IPS-20b (cell line): Measurements from ENCODE around the gene SRRM5.
"Not testable (repeated sequence)": the region's sequence is repeated elsewhere in the genome, so short reads cannot be mapped to it uniquely, and the experiment has no call there.

Experiments used
- H3K27ac ChIP-seq: one replicate; pipeline ENCODE4 v1.5.1; 2013; ENCODE audit warnings: low read length
- H3K27me3 ChIP-seq: 2 replicates; pipeline ENCODE4 v1.6.1; 2013; ENCODE audit warnings: mild to moderate bottlenecking, low read length, inconsistent platforms; ENCODE audit not compliant: insufficient read depth
- H3K36me3 ChIP-seq: 2 replicates; pipeline ENCODE4 v1.6.1; 2013; ENCODE audit warnings: low read depth, mild to moderate bottlenecking, inconsistent platforms, low read length, moderate library complexity; ENCODE audit not compliant: insufficient read depth
- H3K4me1 ChIP-seq: 2 replicates; pipeline ENCODE4 v1.6.1; 2013; ENCODE audit warnings: mild to moderate bottlenecking, control low read depth, inconsistent platforms, low read length, moderate library complexity; ENCODE audit not compliant: insufficient read depth
- H3K4me3 ChIP-seq: 2 replicates; pipeline ENCODE4 v1.5.1; 2013; ENCODE audit warnings: mild to moderate bottlenecking, low read length, inconsistent platforms
- H3K9ac ChIP-seq: 2 replicates; pipeline ENCODE4 v1.6.1; 2013; ENCODE audit warnings: low read depth, mild to moderate bottlenecking, inconsistent platforms, low read length, moderate library complexity
- H3K9me3 ChIP-seq: 2 replicates; pipeline ENCODE4 v1.6.1; 2013; ENCODE audit warnings: mild to moderate bottlenecking, low read depth, low read length, inconsistent platforms; ENCODE audit not compliant: insufficient read depth

Gene SRRM5

GRCh38 chr19:43575955-43576878 lies 35.7 kb upstream of the SRRM5 start:
- Histone ChIP-seq H3K9ac (peak overlapping the region; percentile 79; the same call in 1 of the 2 replicates), H3K27ac (peak overlapping the region; percentile 79), H3K27me3 (no peaks in the 10 kb centered on the region), H3K9me3 (no peaks in the 10 kb centered on the region), H3K4me1 (peaks cover 3% of the 10 kb centered on the region; the same call in 1 of the 2 replicates), H3K36me3 (0 out of 2 replicates have a peak, but pooled peaks cover 11% of the 10 kb centered on the region), H3K4me3 (peak overlapping the region; percentile 100)

- Histone ChIP-seq H3K9me3 (no peaks in the 10 kb centered on the region), H3K27me3 (no peaks in the 10 kb centered on the region), H3K4me1 (peaks cover 3% of the 10 kb centered on the region; the same call in 1 of the 2 replicates), H3K9ac (no peak overlapping the region), H3K36me3 (no peaks in the 10 kb centered on the region), H3K27ac (no peak overlapping the region), H3K4me3 (no peak overlapping the region)
These were observed 33.1 kb upstream of the SRRM5 start for GRCh38 chr19:43578787-43579186.

GRCh38 chr19:43581467-43581866 lies 30.4 kb upstream of the SRRM5 start:
- peak overlapping the region; percentile 81; the same call in 1 of the 2 replicates for H3K4me3 ChIP-seq
- peak overlapping the region; percentile 93; the same call in 1 of the 2 replicates for H3K9ac ChIP-seq
- H3K9me3 ChIP-seq: no peaks in the 10 kb centered on the region
- H3K36me3 ChIP-seq: peaks cover 3% of the 10 kb centered on the region; the same call in 1 of the 2 replicates
- no peak overlapping the region for H3K27ac ChIP-seq
- no peaks in the 10 kb centered on the region; the same call in 1 of the 2 replicates for H3K4me1 ChIP-seq
- H3K27me3 ChIP-seq: no peaks in the 10 kb centered on the region

- Histone ChIP-seq H3K9ac (no peak overlapping the region), H3K4me3 (no peak overlapping the region), H3K4me1 (no peaks in the 10 kb centered on the region; the same call in 1 of the 2 replicates), H3K27ac (no peak overlapping the region), H3K27me3 (no peaks in the 10 kb centered on the region), H3K36me3 (peaks cover 6% of the 10 kb centered on the region; the same call in 1 of the 2 replicates), H3K9me3 (no peaks in the 10 kb centered on the region)
These were observed 29.4 kb upstream of the SRRM5 start for GRCh38 chr19:43582495-43582894.

GRCh38 chr19:43584484-43584883 lies 27.4 kb upstream of the SRRM5 start:
- no peak overlapping the region for H3K9ac ChIP-seq

GRCh38 chr19:43586346-43586745 lies 25.5 kb upstream of the SRRM5 start:
- Histone ChIP-seq H3K9me3 (no peaks in the 10 kb centered on the region), H3K4me3 (no peak overlapping the region), H3K27me3 (no peaks in the 10 kb centered on the region), H3K27ac (no peak overlapping the region), H3K9ac (no peak overlapping the region), H3K36me3 (peaks cover 20% of the 10 kb centered on the region; the same call in 1 of the 2 replicates), H3K4me1 (no peaks in the 10 kb centered on the region)

More at GRCh38 chr19:43584484-43584883, 27.4 kb upstream of the SRRM5 start:
- H3K27ac ChIP-seq: no peak overlapping the region
- no peaks in the 10 kb centered on the region for H3K27me3 ChIP-seq
- H3K4me1 ChIP-seq: no peaks in the 10 kb centered on the region; the same call in 1 of the 2 replicates
- peaks cover 6% of the 10 kb centered on the region; the same call in 1 of the 2 replicates for H3K36me3 ChIP-seq
- no peaks in the 10 kb centered on the region for H3K9me3 ChIP-seq
- H3K4me3 ChIP-seq: no peak overlapping the region

- not testable (repeated sequence) for H3K4me1 ChIP-seq, H3K9me3 ChIP-seq, H3K4me3 ChIP-seq, H3K27me3 ChIP-seq, H3K27ac ChIP-seq, H3K9ac ChIP-seq
- H3K36me3 ChIP-seq: peaks cover 21% of the 10 kb centered on the region; the same call in 1 of the 2 replicates
These were observed 24.9 kb upstream of the SRRM5 start for GRCh38 chr19:43587029-43587428.

- H3K9me3 ChIP-seq: no peaks in the 10 kb centered on the region
- no peaks in the 10 kb centered on the region for H3K27me3 ChIP-seq
- no peak overlapping the region for H3K27ac ChIP-seq
- no peak overlapping the region for H3K9ac ChIP-seq
- H3K36me3 ChIP-seq: peaks cover 38% of the 10 kb centered on the region
- H3K4me1 ChIP-seq: no peaks in the 10 kb centered on the region
- H3K4me3 ChIP-seq: no peak overlapping the region
These were observed 22.6 kb upstream of the SRRM5 start for GRCh38 chr19:43589277-43589676.

- no peak overlapping the region for H3K4me3 ChIP-seq
- H3K27me3 ChIP-seq: no peaks in the 10 kb centered on the region
- no peak overlapping the region for H3K27ac ChIP-seq
- H3K4me1 ChIP-seq: no peaks in the 10 kb centered on the region
- H3K36me3 ChIP-seq: peaks cover 39% of the 10 kb centered on the region
- H3K9me3 ChIP-seq: no peaks in the 10 kb centered on the region
- no peak overlapping the region for H3K9ac ChIP-seq
These were observed 22.2 kb upstream of the SRRM5 start for GRCh38 chr19:43589678-43590077.

GRCh38 chr19:43591904-43592772 lies 19.8 kb upstream of the SRRM5 start:
- H3K4me1 ChIP-seq: peaks cover 2% of the 10 kb centered on the region; the same call in 1 of the 2 replicates
- no peak overlapping the region for H3K9ac ChIP-seq
- H3K9me3 ChIP-seq: no peaks in the 10 kb centered on the region
- peaks cover 33% of the 10 kb centered on the region for H3K36me3 ChIP-seq
- no peak overlapping the region for H3K4me3 ChIP-seq
- no peak overlapping the region for H3K27ac ChIP-seq
- no peaks in the 10 kb centered on the region for H3K27me3 ChIP-seq

- H3K9ac ChIP-seq: no peak overlapping the region
- H3K4me3 ChIP-seq: no peak overlapping the region
- no peaks in the 10 kb centered on the region for H3K27me3 ChIP-seq
- no peak overlapping the region for H3K27ac ChIP-seq
- peaks cover 35% of the 10 kb centered on the region for H3K36me3 ChIP-seq
- peaks cover 7% of the 10 kb centered on the region; the same call in 1 of the 2 replicates for H3K4me1 ChIP-seq
- no peaks in the 10 kb centered on the region for H3K9me3 ChIP-seq
These were observed 19.0 kb upstream of the SRRM5 start for GRCh38 chr19:43592800-43593350.
